ENCODE results near the gene MAB21L2. TPM values are rescaled to one million over a fixed set of nuclear protein-coding genes. Genes with fewer than 3 reads are reported as not detected.
"Not testable (repeated sequence)": the region's sequence is repeated elsewhere in the genome, so short reads cannot be mapped to it uniquely, and the experiment has no call there.

MAB21L2 gene
- total and polyA plus RNA-seq, 2 of the 13 experiments (the other 11 are each of a cell fraction or from before 2014, with no cell fraction given): not detected

DNA sequence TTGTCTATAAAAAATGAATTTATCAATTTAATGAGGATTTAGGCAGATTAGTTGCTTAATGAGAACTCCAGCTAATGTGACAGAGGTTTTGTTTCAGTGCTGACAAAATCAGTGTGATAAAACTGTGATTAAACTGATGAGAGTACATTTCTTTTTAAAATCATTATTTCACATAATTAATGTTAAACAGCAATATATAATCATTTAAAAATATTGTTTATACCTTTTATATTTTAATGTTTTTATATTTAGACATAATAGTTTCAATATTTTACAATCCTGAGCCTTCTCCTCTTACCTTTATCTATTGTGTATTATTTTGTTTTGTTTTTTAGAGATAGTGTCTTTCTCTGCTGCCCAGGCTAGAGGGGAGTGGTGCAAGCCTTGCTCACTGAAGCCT lies 47.1 kb upstream of the MAB21L2 start:
- ChIA-PET POLR2A (no interaction called here), CTCF (ENCODE audit: low intra/inter-chr PET ratio, low total read pairs) (no interaction called here)
- no peak overlapping the region for H3K9ac ChIP-seq (ENCODE audit: insufficient read depth, low read depth, low read length)
- H3K9me3 ChIP-seq (ENCODE audit: low read length): no peaks in the 10 kb centered on the region
- TF ChIP-seq ZNF772 (CRISPR knock-in tag; IDR thresholded peaks at IDR 0.05): no peak
- TF ChIP-seq FOXM1 (CRISPR knock-in tag; IDR thresholded peaks at IDR 0.05): no peak
- no peak for TF ChIP-seq ELF4 (CRISPR knock-in tag; IDR thresholded peaks at IDR 0.05; ENCODE audit: borderline replicate concordance)
- TF ChIP-seq, protein P1, sequence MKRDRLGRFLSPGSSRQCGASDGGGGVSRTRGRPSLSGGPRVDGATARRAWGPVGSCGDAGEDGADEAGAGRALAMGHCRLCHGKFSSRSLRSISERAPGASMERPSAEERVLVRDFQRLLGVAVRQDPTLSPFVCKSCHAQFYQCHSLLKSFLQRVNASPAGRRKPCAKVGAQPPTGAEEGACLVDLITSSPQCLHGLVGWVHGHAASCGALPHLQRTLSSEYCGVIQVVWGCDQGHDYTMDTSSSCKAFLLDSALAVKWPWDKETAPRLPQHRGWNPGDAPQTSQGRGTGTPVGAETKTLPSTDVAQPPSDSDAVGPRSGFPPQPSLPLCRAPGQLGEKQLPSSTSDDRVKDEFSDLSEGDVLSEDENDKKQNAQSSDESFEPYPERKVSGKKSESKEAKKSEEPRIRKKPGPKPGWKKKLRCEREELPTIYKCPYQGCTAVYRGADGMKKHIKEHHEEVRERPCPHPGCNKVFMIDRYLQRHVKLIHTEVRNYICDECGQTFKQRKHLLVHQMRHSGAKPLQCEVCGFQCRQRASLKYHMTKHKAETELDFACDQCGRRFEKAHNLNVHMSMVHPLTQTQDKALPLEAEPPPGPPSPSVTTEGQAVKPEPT (CRISPR knock-in tag; IDR thresholded peaks at IDR 0.05; ENCODE audit: low read depth): no peak
- no peak for TF ChIP-seq ZNF776 (CRISPR knock-in tag; IDR thresholded peaks at IDR 0.05)
- TF ChIP-seq GABPA (IDR thresholded peaks at IDR 0.05; ENCODE audit: low read depth, low read length): no peak
- no peak for TF ChIP-seq GABPA (CRISPR knock-in tag; IDR thresholded peaks at IDR 0.05; ENCODE audit: low read depth)
- TF ChIP-seq HIVEP1 (CRISPR knock-in tag; IDR thresholded peaks at IDR 0.05): no peak
- no peak for TF ChIP-seq ZNF557 (CRISPR knock-in tag; IDR thresholded peaks at IDR 0.05)
- TF ChIP-seq BCL6 (CRISPR knock-in tag; IDR thresholded peaks at IDR 0.05): no peak
- no peak for TF ChIP-seq KLF15 (CRISPR knock-in tag; IDR thresholded peaks at IDR 0.05; ENCODE audit: borderline replicate concordance)
- TF ChIP-seq ATRX (CRISPR knock-in tag; IDR thresholded peaks at IDR 0.05; ENCODE audit: borderline replicate concordance): no peak
- TF ChIP-seq CHCHD3 (CRISPR knock-in tag; IDR thresholded peaks at IDR 0.05): no peak
- TF ChIP-seq, protein P2, sequence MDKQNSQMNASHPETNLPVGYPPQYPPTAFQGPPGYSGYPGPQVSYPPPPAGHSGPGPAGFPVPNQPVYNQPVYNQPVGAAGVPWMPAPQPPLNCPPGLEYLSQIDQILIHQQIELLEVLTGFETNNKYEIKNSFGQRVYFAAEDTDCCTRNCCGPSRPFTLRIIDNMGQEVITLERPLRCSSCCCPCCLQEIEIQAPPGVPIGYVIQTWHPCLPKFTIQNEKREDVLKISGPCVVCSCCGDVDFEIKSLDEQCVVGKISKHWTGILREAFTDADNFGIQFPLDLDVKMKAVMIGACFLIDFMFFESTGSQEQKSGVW (CRISPR knock-in tag; IDR thresholded peaks at IDR 0.05; ENCODE audit: borderline replicate concordance): no peak
- TF ChIP-seq, protein P3, sequence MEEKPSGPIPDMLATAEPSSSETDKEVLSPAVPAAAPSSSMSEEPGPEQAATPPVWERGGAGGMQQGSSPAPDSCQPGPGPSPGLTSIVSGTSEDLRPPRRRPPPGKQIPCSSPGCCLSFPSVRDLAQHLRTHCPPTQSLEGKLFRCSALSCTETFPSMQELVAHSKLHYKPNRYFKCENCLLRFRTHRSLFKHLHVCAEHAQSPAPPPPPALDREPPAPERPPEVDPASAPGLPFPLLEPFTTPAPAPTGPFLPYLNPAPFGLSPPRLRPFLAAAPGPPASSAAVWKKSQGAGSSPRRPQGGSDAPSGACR (CRISPR knock-in tag; IDR thresholded peaks at IDR 0.05): no peak
- DNase-seq (ENCODE audit: low spot score) (no peak), FAIRE-seq (no peak), ATAC-seq (no peak)
- no peak overlapping the region for H3K27ac ChIP-seq (ENCODE audit: extremely low read length, insufficient read depth, low read length)
- H3K4me1 ChIP-seq (ENCODE audit: insufficient read depth, low read length): 0 out of 2 replicates have a peak, but pooled peaks cover 9% of the 10 kb centered on the region
- no peak overlapping the region for H3K4me2 ChIP-seq (ENCODE audit: low read depth, low read length)
- H4K20me1 ChIP-seq (ENCODE audit: insufficient read depth, low read length): no peaks in the 10 kb centered on the region
- H2AFZ ChIP-seq (ENCODE audit: low read length): no peak overlapping the region
- no peaks in the 10 kb centered on the region for H3K79me2 ChIP-seq (ENCODE audit: insufficient read depth, low read length)
- no peaks in the 10 kb centered on the region for H3K27me3 ChIP-seq (ENCODE audit: control insufficient read depth in 1 of 2, insufficient read depth in 2 of 2, low read length in 2 of 2)
- intact Hi-C loops (cut with micrococcal nuclease; ENCODE audit: unreplicated experiment): no loop called here
- in situ Hi-C loops (cut with HindIII; ENCODE audit: extremely low pct_ligation_motif_present, low pct_unique_long_range_greater_than_20kb): no loop called here
- no peaks in the 10 kb centered on the region for H3K36me3 ChIP-seq (replicated peaks in 1 of 2; ENCODE audit: control insufficient read depth in 1 of 2, insufficient read depth in 2 of 2, low read length in 2 of 2)
- no peak overlapping the region for H3K4me3 ChIP-seq (replicated peaks in 1 of 3; ENCODE audit: insufficient read depth in 1 of 3, low read depth in 2 of 3, low read length in 3 of 3)
- BruUV-seq (replicated peaks): no TSS peak

DNA sequence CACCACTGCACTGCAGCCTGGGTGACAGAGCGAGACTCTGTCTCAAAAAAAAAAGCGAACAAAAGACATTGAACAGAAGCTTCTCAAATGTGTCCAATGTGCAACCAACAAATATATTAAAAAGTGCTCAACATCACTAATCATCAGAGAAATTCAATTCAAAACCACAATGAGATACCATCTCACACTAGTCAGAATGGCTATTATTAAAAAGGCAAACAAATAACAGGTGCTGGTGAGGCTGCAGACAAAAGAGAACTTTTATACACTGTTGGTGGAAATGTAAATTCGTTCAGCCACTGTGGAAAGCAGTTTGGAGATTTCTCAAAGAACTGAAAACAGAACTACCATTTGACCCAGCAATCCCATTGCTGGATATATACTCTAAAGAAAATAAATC lies 44.0 kb upstream of the MAB21L2 start:
- in situ Hi-C loops (cut with HindIII; ENCODE audit: extremely low pct_ligation_motif_present, low pct_unique_long_range_greater_than_20kb); DNase-seq (ENCODE audit: low spot score); CTCF ChIA-PET (ENCODE audit: low intra/inter-chr PET ratio, low total read pairs); H3K79me2 ChIP-seq (ENCODE audit: insufficient read depth, low read length); H3K36me3 ChIP-seq (replicated peaks in 1 of 2; ENCODE audit: control insufficient read depth in 1 of 2, insufficient read depth in 2 of 2, low read length in 2 of 2); H3K27me3 ChIP-seq (ENCODE audit: control insufficient read depth in 1 of 2, insufficient read depth in 2 of 2, low read length in 2 of 2); intact Hi-C loops (cut with micrococcal nuclease; ENCODE audit: unreplicated experiment); H3K4me3 ChIP-seq (replicated peaks in 1 of 3; ENCODE audit: insufficient read depth in 1 of 3, low read depth in 2 of 3, low read length in 3 of 3); ATAC-seq; H3K27ac ChIP-seq (ENCODE audit: extremely low read length, insufficient read depth, low read length); H3K4me1 ChIP-seq (ENCODE audit: insufficient read depth, low read length); H3K4me2 ChIP-seq (ENCODE audit: low read depth, low read length); H4K20me1 ChIP-seq (ENCODE audit: insufficient read depth, low read length); BruUV-seq (replicated peaks); FAIRE-seq; H3K9me3 ChIP-seq (ENCODE audit: low read length); H2AFZ ChIP-seq (ENCODE audit: low read length); H3K9ac ChIP-seq (ENCODE audit: insufficient read depth, low read depth, low read length): not testable (repeated sequence)
- WGBS (ENCODE audit: low lambda C conversion rate): 85% methylated on average over 3 of the region's 3 CpGs
- POLR2A ChIA-PET: interaction anchor here (0.6 kb wide), 1 partner anchor 801 kb away, joined by 3 read pairs; no protein-coding TSS in a partner anchor

Data from HepG2 (cell line).